ENCODE measurements around the gene PDE6A. TPM values are rescaled to one million over a fixed set of nuclear protein-coding genes. Genes with fewer than 3 reads are reported as not detected.

PDE6A gene
- total and polyA plus RNA-seq, 2 donors (not counting 3 experiments of a cell fraction or from before 2014, with no cell fraction given): not detected

DNA sequence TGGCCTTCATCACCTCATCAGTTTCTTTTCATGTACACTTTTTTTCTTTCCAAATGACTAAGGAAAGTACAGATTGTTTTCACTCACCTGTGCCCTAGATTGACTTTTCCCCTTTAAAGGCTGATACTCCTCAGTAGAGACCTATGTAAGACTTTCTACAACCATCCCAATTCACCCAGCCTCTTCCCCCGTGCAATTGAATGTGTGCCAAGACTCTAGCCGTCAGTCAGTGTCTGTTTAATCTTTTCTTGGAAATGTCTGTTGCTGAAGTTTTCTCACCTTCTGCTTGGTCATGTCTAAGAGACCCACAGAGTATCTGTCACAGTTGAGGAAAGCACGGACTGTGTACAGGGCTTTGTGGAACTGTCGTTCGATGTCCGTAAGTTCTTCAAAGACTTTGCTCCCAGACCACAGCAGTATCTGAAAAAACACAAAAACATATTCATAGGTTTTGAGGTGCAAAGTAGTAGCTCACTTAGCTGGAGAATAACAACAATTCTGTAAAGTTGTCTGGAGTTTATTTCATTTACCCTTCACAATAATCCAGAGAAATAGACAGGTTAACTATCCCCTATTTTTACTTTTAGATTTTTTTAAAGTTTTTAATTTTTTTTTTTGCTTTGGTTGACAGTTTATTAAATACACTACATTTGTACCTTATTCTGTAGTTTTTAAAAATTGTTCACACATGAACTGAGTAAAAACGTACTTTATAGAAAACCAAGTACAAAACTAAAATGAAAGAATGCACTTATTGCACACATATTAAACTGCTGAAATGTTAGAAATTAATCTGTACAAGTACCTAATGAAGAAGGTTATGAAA lies 13.6 kb downstream of the PDE6A start:
- no TSS peak for BruUV-seq (replicated peaks)
- Histone ChIP-seq H3K4me3 (replicated peaks in 1 of 3; ENCODE audit: insufficient read depth in 1 of 3, low read depth in 1 of 3, low read length in 3 of 3) (no peak overlapping the region), H3K27ac (ENCODE audit: insufficient read depth, low read depth, low read length) (no peak overlapping the region), H3K4me1 (ENCODE audit: control insufficient read depth, extremely low read depth, insufficient read depth, low read length) (no peaks in the 10 kb centered on the region), H3K36me3 (ENCODE audit: control insufficient read depth in 2 of 2, extremely low read depth in 1 of 2, insufficient read depth in 2 of 2, low read length in 2 of 2) (no peaks in the 10 kb centered on the region), H3K9me1 (replicated peaks; ENCODE audit: control insufficient read depth, extremely low read depth, insufficient read depth, low read length) (no peaks in the 10 kb centered on the region), H2AFZ (ENCODE audit: low read depth, low read length) (no peak overlapping the region), H3K9me3 (replicated peaks; ENCODE audit: control insufficient read depth, insufficient read depth, low read length) (no peaks in the 10 kb centered on the region), H3K79me2 (ENCODE audit: control insufficient read depth, insufficient read depth, low read length) (no peaks in the 10 kb centered on the region), H3K4me2 (ENCODE audit: insufficient read depth, low read length) (no peak overlapping the region), H4K20me1 (replicated peaks; ENCODE audit: control insufficient read depth, extremely low read depth, insufficient read depth, low read length) (no peaks in the 10 kb centered on the region), H3K27me3 (ENCODE audit: control insufficient read depth in 2 of 2, insufficient read depth in 2 of 2, low read length in 2 of 2) (peaks cover 0 to 2% of the 10 kb centered on the region in 2 experiments), H3K9ac (replicated peaks; ENCODE audit: extremely low read depth, insufficient read depth, low read length) (no peak overlapping the region)
- CTCF ChIA-PET: interaction anchor here (0.8 to 6.7 kb wide), 5 partner anchors 29 to 78 kb away, joined by 3 to 68 read pairs (median 3); partner anchors contain the start of gene SLC26A2
- TF ChIP-seq POLR2A (IDR thresholded peaks at IDR 0.05; ENCODE audit: low read depth, low read length) (no peak), POLR2AphosphoS5 (IDR thresholded peaks at IDR 0.05; ENCODE audit: insufficient read depth, low read depth, low read length) (no peak), MAX (IDR thresholded peaks at IDR 0.05; ENCODE audit: insufficient read depth, insufficient read length) (no peak), JUN (IDR thresholded peaks at IDR 0.05; ENCODE audit: borderline replicate concordance, insufficient read depth, insufficient read length, low read depth) (no peak), EZH2 (IDR thresholded peaks at IDR 0.05; ENCODE audit: borderline replicate concordance, low read depth, low read length, severe bottlenecking) (no peak), GATA2 (IDR thresholded peaks at IDR 0.05; ENCODE audit: insufficient read depth, insufficient read length, low read depth, low read length) (no peak), FOS (IDR thresholded peaks at IDR 0.05; ENCODE audit: borderline replicate concordance, insufficient read depth, low read length) (no peak), MYC (IDR thresholded peaks at IDR 0.05; ENCODE audit: low read depth, low read length) (no peak)
- TF ChIP-seq, protein P1, sequence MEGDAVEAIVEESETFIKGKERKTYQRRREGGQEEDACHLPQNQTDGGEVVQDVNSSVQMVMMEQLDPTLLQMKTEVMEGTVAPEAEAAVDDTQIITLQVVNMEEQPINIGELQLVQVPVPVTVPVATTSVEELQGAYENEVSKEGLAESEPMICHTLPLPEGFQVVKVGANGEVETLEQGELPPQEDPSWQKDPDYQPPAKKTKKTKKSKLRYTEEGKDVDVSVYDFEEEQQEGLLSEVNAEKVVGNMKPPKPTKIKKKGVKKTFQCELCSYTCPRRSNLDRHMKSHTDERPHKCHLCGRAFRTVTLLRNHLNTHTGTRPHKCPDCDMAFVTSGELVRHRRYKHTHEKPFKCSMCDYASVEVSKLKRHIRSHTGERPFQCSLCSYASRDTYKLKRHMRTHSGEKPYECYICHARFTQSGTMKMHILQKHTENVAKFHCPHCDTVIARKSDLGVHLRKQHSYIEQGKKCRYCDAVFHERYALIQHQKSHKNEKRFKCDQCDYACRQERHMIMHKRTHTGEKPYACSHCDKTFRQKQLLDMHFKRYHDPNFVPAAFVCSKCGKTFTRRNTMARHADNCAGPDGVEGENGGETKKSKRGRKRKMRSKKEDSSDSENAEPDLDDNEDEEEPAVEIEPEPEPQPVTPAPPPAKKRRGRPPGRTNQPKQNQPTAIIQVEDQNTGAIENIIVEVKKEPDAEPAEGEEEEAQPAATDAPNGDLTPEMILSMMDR (IDR thresholded peaks at IDR 0.05; ENCODE audit: extremely low read depth in 1 of 2, insufficient read depth in 1 of 2, low read depth in 1 of 2, low read length in 2 of 2): no peak
- POLR2A ChIA-PET: no interaction called here
- FAIRE-seq: peak; percentile 46
- dilution Hi-C loops (cut with MboI; ENCODE audit: extremely low pct_ligation_motif_present, low sequenced_read_pairs) (no loop called here), intact Hi-C loops (cut with micrococcal nuclease) (no loop called here)
- no peak for DNase-seq (ENCODE audit: low read depth, low spot score)
